Glomerular visceral epithelial cell (primary cell): ENCODE measurements around the gene DCHS2.

ENCODE experiments used
- DNase-seq: peaks from one replicate; pipeline ENCODE4 v3.0.0-alpha.2; 2016; ENCODE audit errors: extremely low spot score

The DCHS2 gene

GRCh38 chr4:154319736-154320135 lies 171.9 kb downstream of the DCHS2 start:
- DNase-seq = no peak

- DNase-seq = no peak
These were observed 174.2 kb downstream of the DCHS2 start for GRCh38 chr4:154317201-154317999.

GRCh38 chr4:154315741-154316140 lies 175.9 kb downstream of the DCHS2 start:
- no peak for DNase-seq

- peak; percentile 43 for DNase-seq
These were observed 177.4 kb downstream of the DCHS2 start for GRCh38 chr4:154314248-154314647.

- no peak for DNase-seq
These were observed 178.5 kb downstream of the DCHS2 start for GRCh38 chr4:154313004-154313585.

GRCh38 chr4:154312246-154312645 lies 179.4 kb downstream of the DCHS2 start:
- DNase-seq = peak; percentile 64

GRCh38 chr4:154310578-154310977 lies 181.0 kb downstream of the DCHS2 start:
- no peak for DNase-seq

GRCh38 chr4:154308207-154308606 lies 183.4 kb downstream of the DCHS2 start:
- no peak for DNase-seq

GRCh38 chr4:154307451-154307850 lies 184.1 kb downstream of the DCHS2 start:
- DNase-seq = no peak

- no peak for DNase-seq
These were observed 186.0 kb downstream of the DCHS2 start for GRCh38 chr4:154305616-154306015.

GRCh38 chr4:154304679-154305078 lies 186.9 kb downstream of the DCHS2 start:
- DNase-seq = peak; percentile 4

GRCh38 chr4:154294652-154295350 lies 196.8 kb downstream of the DCHS2 start:
- DNase-seq = no peak

GRCh38 chr4:154293427-154293826 lies 198.2 kb downstream of the DCHS2 start:
- no peak for DNase-seq

- no peak for DNase-seq
These were observed 199.0 kb downstream of the DCHS2 start for GRCh38 chr4:154292589-154292988.

- no peak for DNase-seq
These were observed 214.4 kb downstream of the DCHS2 start for GRCh38 chr4:154277172-154277571.

- no peak for DNase-seq
These were observed 215.1 kb downstream of the DCHS2 start for GRCh38 chr4:154276496-154276895.

- no peak for DNase-seq
These were observed 236.6 kb downstream of the DCHS2 start for GRCh38 chr4:154254999-154255398.

GRCh38 chr4:154234576-154234975 lies 257.0 kb downstream of the DCHS2 start:
- DNase-seq = no peak

GRCh38 chr4:154231806-154232478 lies 259.7 kb downstream of the DCHS2 start:
- no peak for DNase-seq

GRCh38 chr4:154230723-154231122 lies 260.9 kb downstream of the DCHS2 start:
- no peak for DNase-seq

- DNase-seq = no peak
These were observed 261.5 kb downstream of the DCHS2 start for GRCh38 chr4:154230091-154230490.

- no peak for DNase-seq
These were observed 268.7 kb downstream of the DCHS2 start for GRCh38 chr4:154222875-154223274.
